Measurements from ENCODE around the gene LDHA. TPM values are rescaled to one million over a fixed set of nuclear protein-coding genes. Genes with fewer than 3 reads are reported as not detected.

LDHA gene
- polyA plus RNA-seq, 1 donor from 2014 or later = 39.9 TPM

GRCh38 chr11:18438691-18439090, 44.3 kb downstream of the LDHA start:
- H3K27me3 ChIP-seq (ENCODE audit: insufficient read depth, low read depth, low read length) = no peaks in the 10 kb centered on the region
- H3K27ac ChIP-seq (ENCODE audit: low read length) = no peak overlapping the region
- no peak overlapping the region for H3K4me3 ChIP-seq (ENCODE audit: low read length)
- H3K79me2 ChIP-seq (replicated peaks; ENCODE audit: insufficient read depth, low read length) = no peaks in the 10 kb centered on the region
- no peak overlapping the region for H2AFZ ChIP-seq (ENCODE audit: low read depth, low read length)
- no peak for TF ChIP-seq POLR2AphosphoS5 (IDR thresholded peaks at IDR 0.05)
- no peak for TF ChIP-seq CTCF (IDR thresholded peaks at IDR 0.05; ENCODE audit: poor library complexity, severe bottlenecking)
- TF ChIP-seq MXI1 (conservative IDR thresholded peaks at IDR 0.05; ENCODE audit: poor library complexity, severe bottlenecking) = no peak
- no peaks in the 10 kb centered on the region for H3K36me3 ChIP-seq (ENCODE audit: insufficient read depth, low read length)
- no peaks in the 10 kb centered on the region for H3K9me3 ChIP-seq (ENCODE audit: low read length)
- no peaks in the 10 kb centered on the region for H4K20me1 ChIP-seq (ENCODE audit: insufficient read depth)
- no peaks in the 10 kb centered on the region for H3F3A ChIP-seq (ENCODE audit: insufficient read depth, low read length, poor library complexity, severe bottlenecking)
- H3K9me2 ChIP-seq (ENCODE audit: insufficient read depth, low read length) = no peaks in the 10 kb centered on the region
- H3K4me2 ChIP-seq (ENCODE audit: low read length) = no peak overlapping the region
- no peak overlapping the region for H3K9ac ChIP-seq (ENCODE audit: low read length)

DNA sequence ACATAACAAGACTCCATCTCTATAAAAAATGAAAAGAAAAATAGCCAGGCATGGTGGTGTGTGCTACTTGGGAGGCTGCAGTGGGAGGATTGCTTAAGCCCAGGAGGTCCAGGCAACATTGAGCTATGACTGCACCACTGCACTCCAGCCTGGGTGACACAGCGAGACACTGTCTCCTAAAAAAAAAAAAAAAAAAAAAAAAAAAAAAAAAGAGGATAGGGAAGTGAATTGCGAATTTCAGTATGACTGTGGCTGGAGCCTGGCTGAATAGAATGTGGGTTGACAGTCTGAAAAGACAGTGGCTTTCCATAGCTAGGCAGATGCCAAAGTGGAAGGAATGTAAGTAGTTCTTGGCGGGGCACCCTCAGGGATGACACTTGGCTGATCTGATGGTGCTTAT, 54.9 kb downstream of the LDHA start:
- TF ChIP-seq CTCF (IDR thresholded peaks at IDR 0.05; ENCODE audit: poor library complexity, severe bottlenecking) (no peak), SMC3 (conservative IDR thresholded peaks at IDR 0.05; ENCODE audit: poor library complexity) (no peak), REST (IDR thresholded peaks at IDR 0.05; ENCODE audit: borderline replicate concordance) (no peak), POLR2AphosphoS5 (IDR thresholded peaks at IDR 0.05) (no peak), RAD21 (conservative IDR thresholded peaks at IDR 0.05) (no peak), MXI1 (conservative IDR thresholded peaks at IDR 0.05; ENCODE audit: poor library complexity, severe bottlenecking) (no peak), EZH2 (IDR thresholded peaks at IDR 0.05; ENCODE audit: borderline replicate concordance, insufficient read depth, low read length, poor library complexity, severe bottlenecking) (no peak), EP300 (conservative IDR thresholded peaks at IDR 0.05; ENCODE audit: poor library complexity, severe bottlenecking) (no peak), TAF1 (IDR thresholded peaks at IDR 0.05; ENCODE audit: low read depth) (no peak)
- no peak overlapping the region for H3K4me3 ChIP-seq (ENCODE audit: low read length)

More for the DNA sequence above, 54.9 kb downstream of the LDHA start:
- H3K9me2 ChIP-seq (ENCODE audit: insufficient read depth, low read length) = no peaks in the 10 kb centered on the region
- H3K27ac ChIP-seq (ENCODE audit: low read length) = no peak overlapping the region
- no peaks in the 10 kb centered on the region for H3K79me2 ChIP-seq (replicated peaks; ENCODE audit: insufficient read depth, low read length)
- H3K36me3 ChIP-seq (ENCODE audit: insufficient read depth, low read length) = no peaks in the 10 kb centered on the region
- H4K20me1 ChIP-seq (ENCODE audit: insufficient read depth) = no peaks in the 10 kb centered on the region
- H3K27me3 ChIP-seq (ENCODE audit: insufficient read depth, low read depth, low read length) = no peaks in the 10 kb centered on the region
- H3K4me2 ChIP-seq (ENCODE audit: low read length) = no peak overlapping the region
- H3K9me3 ChIP-seq (ENCODE audit: low read length) = no peaks in the 10 kb centered on the region
- no peak overlapping the region for H2AFZ ChIP-seq (ENCODE audit: low read depth, low read length)
- no peaks in the 10 kb centered on the region for H3F3A ChIP-seq (ENCODE audit: insufficient read depth, low read length, poor library complexity, severe bottlenecking)
- H3K9ac ChIP-seq (ENCODE audit: low read length) = no peak overlapping the region

Data from neural cell (in vitro differentiated cells).